ENCODE data around the gene ACTA1. TPM values are rescaled to one million over a fixed set of nuclear protein-coding genes. Genes with fewer than 3 reads are reported as not detected.

The ACTA1 gene
- total and polyA plus RNA-seq, 2 of the 13 experiments (the other 11 are each of a cell fraction or from before 2014, with no cell fraction given): 1.4 to 5.2 TPM

- no peaks in the 10 kb centered on the region for H3K9me3 ChIP-seq (ENCODE audit: low read length)
- in situ Hi-C loops (cut with HindIII; ENCODE audit: extremely low pct_ligation_motif_present, low pct_unique_long_range_greater_than_20kb): no loop called here
- no peak for FAIRE-seq
- ChIA-PET CTCF (ENCODE audit: low intra/inter-chr PET ratio, low total read pairs) (interaction anchor here (2.2 kb wide), 1 partner anchor 195 kb away, joined by 11 read pairs; no protein-coding TSS in a partner anchor), POLR2A (no interaction called here)
- no peaks in the 10 kb centered on the region for H3K27me3 ChIP-seq (ENCODE audit: control insufficient read depth in 1 of 2, insufficient read depth in 2 of 2, low read length in 2 of 2)
- peaks cover 8 to 12% of the 10 kb centered on the region in 2 experiments for H3K36me3 ChIP-seq (replicated peaks in 1 of 2; ENCODE audit: control insufficient read depth in 1 of 2, insufficient read depth in 2 of 2, low read length in 2 of 2)
- intact Hi-C loops (cut with micrococcal nuclease; ENCODE audit: unreplicated experiment): loop anchor here (1.0 kb wide), 1 partner anchor 195 kb away; no protein-coding TSS in a partner anchor
- no peaks in the 10 kb centered on the region for H3K79me2 ChIP-seq (ENCODE audit: insufficient read depth, low read length)
- no peak overlapping the region for H3K4me2 ChIP-seq (ENCODE audit: low read depth, low read length)
- WGBS (ENCODE audit: low lambda C conversion rate): 93% methylated on average over 5 of the region's 5 CpGs
- no peaks in the 10 kb centered on the region for H3K4me1 ChIP-seq (ENCODE audit: insufficient read depth, low read length)
- no peak overlapping the region for H2AFZ ChIP-seq (ENCODE audit: low read length)
- ATAC-seq: no peak
- no peaks in the 10 kb centered on the region; the same call in 1 of the 2 replicates for H4K20me1 ChIP-seq (ENCODE audit: insufficient read depth, low read length)
- no peak overlapping the region for H3K9ac ChIP-seq (ENCODE audit: insufficient read depth, low read depth, low read length)
- peak; percentile 13 for DNase-seq (ENCODE audit: low spot score)
- BruUV-seq (replicated peaks): no TSS peak
- H3K4me3 ChIP-seq (replicated peaks in 1 of 3; ENCODE audit: insufficient read depth in 1 of 3, low read depth in 2 of 3, low read length in 3 of 3): no peak overlapping the region
- H3K27ac ChIP-seq (ENCODE audit: extremely low read length, insufficient read depth, low read length): no peak overlapping the region
- TF ChIP-seq RFX5 (IDR thresholded peaks at IDR 0.05; ENCODE audit: low read depth, low read length) (no peak), MEIS1 (CRISPR knock-in tag; IDR thresholded peaks at IDR 0.05; ENCODE audit: borderline replicate concordance) (no peak), ZNF12 (CRISPR knock-in tag; IDR thresholded peaks at IDR 0.05) (no peak), ZNF256 (CRISPR knock-in tag; conservative IDR thresholded peaks at IDR 0.05) (no peak), ZNF138 (CRISPR knock-in tag; IDR thresholded peaks at IDR 0.05; ENCODE audit: low read depth) (no peak), ZBTB14 (CRISPR knock-in tag; IDR thresholded peaks at IDR 0.05) (no peak), NFKBIZ (CRISPR knock-in tag; IDR thresholded peaks at IDR 0.05) (no peak), ZNF569 (CRISPR knock-in tag; IDR thresholded peaks at IDR 0.05; ENCODE audit: borderline replicate concordance) (no peak), RFX3 (CRISPR knock-in tag; IDR thresholded peaks at IDR 0.05) (no peak), ELF4 (CRISPR knock-in tag; IDR thresholded peaks at IDR 0.05; ENCODE audit: borderline replicate concordance) (no peak), AKAP8 (CRISPR knock-in tag; IDR thresholded peaks at IDR 0.05) (no peak), ZNF18 (CRISPR knock-in tag; IDR thresholded peaks at IDR 0.05; ENCODE audit: insufficient replicate concordance) (no peak), CTCF (CRISPR knock-in tag; IDR thresholded peaks at IDR 0.05) (peak; percentile 53), TFE3 (CRISPR knock-in tag; IDR thresholded peaks at IDR 0.05) (no peak), SMC3 (IDR thresholded peaks at IDR 0.05; ENCODE audit: low read length) (peak; percentile 44; the same call in 1 of the 2 replicates), ZNF567 (CRISPR knock-in tag; IDR thresholded peaks at IDR 0.05; ENCODE audit: borderline replicate concordance) (no peak)
Measured at GRCh38 chr1:229452956-229453801, 19.3 kb upstream of the ACTA1 start.
